Cardiac fibroblast (primary cell): ENCODE measurements around the gene LAMA2.

Experiments used
- DNase-seq, 2 donors: peaks; one replicate each; pipeline versions ENCODE4 v3.0.0 to v3.0.0-alpha.2; 2010; ENCODE audit warnings: low read depth in 2 of 2
- H3K4me3 ChIP-seq, 2 donors: replicated peaks in 1 of 2; 1 replicate in 1 of 2; 2 replicates in 1 of 2; pipeline ENCODE4 v1.5.1; 2011; ENCODE audit warnings: low read depth in 2 of 2, low read length in 2 of 2, mild to moderate bottlenecking in 2 of 2, moderate library complexity in 1 of 2
- CTCF ChIP-seq: IDR thresholded peaks from one replicate; pipeline ENCODE4 v1.5.1; 2011; ENCODE audit warnings: low read depth, mild to moderate bottlenecking, low read length, inconsistent platforms

Gene LAMA2

GRCh38 chr6:128883906-128884305 is 968 bp downstream of the LAMA2 start:
- TF ChIP-seq CTCF, result no peak
- no peak for DNase-seq
- H3K4me3 ChIP-seq, result peak overlapping the region; percentile 70 to 73

- H3K4me3 ChIP-seq, result peak overlapping the region in 1 of 2 donors; percentile 73
- no peak for TF ChIP-seq CTCF
- DNase-seq, result peak in 1 of 2 donors; percentile 33
Measured at GRCh38 chr6:128885381-128885780, 2.4 kb downstream of the LAMA2 start.

GRCh38 chr6:128886706-128887105 is 3.8 kb downstream of the LAMA2 start:
- H3K4me3 ChIP-seq, result no peak overlapping the region
- DNase-seq, result peak in 1 of 2 donors; percentile 24
- TF ChIP-seq CTCF, result no peak

GRCh38 chr6:128888444-128889175 is 5.7 kb downstream of the LAMA2 start:
- no peak for TF ChIP-seq CTCF
- no peak for DNase-seq
- H3K4me3 ChIP-seq, result no peak overlapping the region

- no peak overlapping the region for H3K4me3 ChIP-seq
- DNase-seq, result no peak
- no peak for TF ChIP-seq CTCF
Measured at GRCh38 chr6:128889870-128890269, 6.9 kb downstream of the LAMA2 start.

GRCh38 chr6:128892079-128892478 is 9.1 kb downstream of the LAMA2 start:
- TF ChIP-seq CTCF, result no peak
- no peak overlapping the region for H3K4me3 ChIP-seq
- DNase-seq, result peak in 1 of 2 donors; percentile 19
